GM19043 (cell line): ENCODE data around the gene C4BPB.

Experiments
- ATAC-seq: cut with Tn5 transposase; IDR thresholded peaks from one replicate; pipeline ENCODE4 v1.9.1; 2021; ENCODE audit warnings: low read depth; ENCODE audit not compliant: unreplicated experiment

Gene C4BPB

DNA sequence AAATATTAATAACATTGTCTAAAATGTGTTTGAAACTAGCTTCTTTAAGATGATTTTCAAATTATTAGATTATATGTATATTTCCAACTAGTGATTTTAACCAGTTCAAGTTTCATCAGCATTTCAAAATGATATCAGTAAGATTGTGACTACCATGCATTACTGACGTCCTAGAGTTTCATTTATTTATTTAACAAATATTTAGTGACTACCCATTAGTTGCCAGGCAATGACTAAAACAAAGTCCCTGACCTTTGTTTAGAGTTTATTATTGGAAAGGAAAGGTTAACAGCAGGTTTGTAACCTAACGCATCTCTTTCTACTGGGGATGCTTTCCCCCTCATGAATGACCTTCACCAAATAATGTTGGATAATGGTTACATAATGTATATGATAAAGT lies 7.6 kb upstream of the C4BPB start:
- ATAC-seq = no peak

DNA sequence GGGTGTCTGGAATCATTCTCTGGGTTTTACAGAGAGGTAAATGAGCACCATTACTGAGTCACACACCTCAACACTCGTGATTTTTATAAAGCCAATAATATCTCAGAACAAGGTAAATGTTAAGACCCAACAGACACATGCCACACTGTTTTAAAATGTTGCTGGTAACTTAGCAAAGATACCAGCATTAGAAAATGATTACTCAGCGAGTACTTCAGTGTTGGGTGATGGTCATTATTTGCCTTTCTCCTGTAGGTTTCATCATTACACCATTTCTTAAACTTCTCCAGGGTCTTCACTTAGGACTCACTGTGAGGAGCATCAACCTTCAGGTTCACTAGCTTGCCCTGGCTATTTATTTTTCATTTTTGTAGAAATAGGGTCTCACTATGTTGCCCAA lies 6.9 kb upstream of the C4BPB start:
- ATAC-seq = no peak

DNA sequence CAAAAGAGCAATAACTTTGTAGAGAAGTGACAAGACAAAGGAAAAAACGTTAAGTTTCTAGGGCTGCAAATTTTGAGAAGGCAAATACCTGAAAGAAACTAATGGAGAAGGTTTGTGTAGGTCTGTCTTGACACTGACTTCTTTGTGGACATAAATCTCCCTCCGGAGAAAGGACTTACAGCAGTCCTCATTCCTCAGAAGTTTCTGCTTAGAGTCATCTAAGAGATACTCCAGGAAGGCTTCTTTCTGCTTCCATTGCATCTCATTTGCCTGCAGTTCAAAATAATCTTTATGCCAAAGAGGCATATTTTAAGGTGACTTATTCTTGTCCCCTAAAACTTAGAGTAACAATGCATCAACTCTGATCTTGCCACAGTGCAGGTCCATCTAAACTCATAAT lies 4.4 kb upstream of the C4BPB start:
- ATAC-seq = no peak

DNA sequence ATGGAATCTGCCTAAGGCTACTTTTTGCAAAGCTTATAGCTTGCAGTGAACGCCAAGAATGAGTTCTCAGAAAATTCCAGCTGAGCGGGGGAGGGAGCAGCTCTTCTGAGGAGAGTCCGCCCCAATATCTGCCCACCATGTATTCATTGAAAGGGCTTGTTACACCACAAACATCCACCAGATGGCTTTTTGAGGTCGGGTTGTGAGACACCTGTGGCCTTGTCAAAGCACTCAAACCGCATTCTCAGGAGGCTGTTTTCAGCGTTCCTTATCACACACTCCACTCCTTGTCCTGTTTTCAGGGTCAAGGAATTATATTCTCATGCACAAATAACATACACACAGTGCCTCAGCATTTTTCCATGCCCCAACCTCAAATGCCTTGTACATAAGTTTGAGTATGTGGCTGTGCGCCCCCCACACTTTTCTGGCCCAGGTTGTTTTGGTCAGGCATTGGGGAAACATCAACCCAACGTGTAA lies 3.9 kb upstream of the C4BPB start:
- peak; percentile 84 for ATAC-seq

DNA sequence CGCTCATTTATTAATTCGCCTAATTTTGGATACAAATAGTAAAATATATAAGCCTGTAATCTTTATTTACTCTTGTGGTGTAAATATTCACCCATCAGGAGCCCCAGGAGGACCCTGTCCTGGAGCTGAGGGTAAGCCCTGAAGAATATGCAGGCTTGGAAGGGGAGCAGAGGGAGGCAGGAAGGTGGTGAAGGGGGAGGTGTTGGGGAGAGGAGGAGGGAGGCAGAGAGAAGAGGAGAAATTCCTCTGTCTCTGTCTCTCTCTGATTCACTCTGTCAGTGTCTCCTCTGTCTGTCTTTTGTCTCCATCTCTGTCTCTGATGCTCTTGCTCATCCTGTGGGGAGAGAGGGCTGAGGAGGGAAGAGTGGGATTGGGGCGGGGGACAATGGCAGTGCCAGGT lies 2.8 kb upstream of the C4BPB start:
- no peak for ATAC-seq

DNA sequence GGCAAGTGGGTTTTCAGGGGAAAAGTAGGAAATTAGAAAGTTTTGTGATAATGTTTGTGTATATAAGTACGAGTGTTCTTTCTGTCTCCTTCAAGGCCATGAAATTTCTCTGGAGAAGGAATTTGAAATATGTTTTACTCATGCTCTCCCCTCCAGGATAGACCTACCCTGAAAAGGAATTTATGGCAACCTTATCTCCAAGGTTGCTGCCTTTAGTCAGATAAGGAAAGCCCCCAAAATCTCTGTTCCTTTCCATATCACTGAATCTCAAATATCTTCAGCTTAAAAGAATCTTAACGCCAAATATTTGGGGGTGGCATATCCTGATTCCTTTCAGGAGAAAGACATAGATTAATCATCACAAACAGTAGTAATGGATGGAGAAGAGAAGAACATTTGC lies 499 bp upstream of the C4BPB start:
- no peak for ATAC-seq

DNA sequence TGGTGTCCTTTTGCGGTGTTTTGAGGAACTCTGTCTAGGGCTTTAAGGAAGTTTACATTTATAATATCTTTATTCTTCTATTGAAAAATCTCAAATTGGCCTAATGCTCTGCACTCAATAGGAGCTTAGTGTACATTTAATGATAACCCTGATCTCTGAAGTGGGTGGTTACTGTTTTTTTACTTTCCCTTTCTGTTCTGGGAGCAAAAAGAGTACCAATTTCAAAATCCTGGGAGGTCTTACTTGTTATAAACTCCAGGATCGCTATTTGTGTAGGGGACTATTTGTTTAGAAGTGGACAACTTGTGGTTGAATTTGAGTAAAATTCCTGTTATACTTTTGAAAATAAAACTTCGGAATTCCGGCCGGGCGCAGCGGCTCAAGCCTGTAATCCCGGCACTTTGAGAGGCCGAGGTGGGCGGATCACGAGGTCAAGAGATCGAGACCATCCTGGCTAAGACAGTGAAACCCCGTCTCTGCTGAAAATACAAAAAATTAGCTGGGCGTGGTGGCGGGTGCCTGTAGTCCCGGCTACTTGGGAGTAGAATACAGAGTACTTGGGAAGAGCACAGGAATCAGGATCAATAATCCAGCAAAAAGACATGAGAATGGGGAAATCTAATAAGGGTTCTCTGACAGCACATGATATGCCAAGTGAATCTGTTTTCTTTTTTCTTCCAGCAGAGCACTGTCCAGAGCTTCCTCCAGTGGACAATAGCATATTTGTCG lies 1.1 kb downstream of the C4BPB start:
- ATAC-seq = no peak

DNA sequence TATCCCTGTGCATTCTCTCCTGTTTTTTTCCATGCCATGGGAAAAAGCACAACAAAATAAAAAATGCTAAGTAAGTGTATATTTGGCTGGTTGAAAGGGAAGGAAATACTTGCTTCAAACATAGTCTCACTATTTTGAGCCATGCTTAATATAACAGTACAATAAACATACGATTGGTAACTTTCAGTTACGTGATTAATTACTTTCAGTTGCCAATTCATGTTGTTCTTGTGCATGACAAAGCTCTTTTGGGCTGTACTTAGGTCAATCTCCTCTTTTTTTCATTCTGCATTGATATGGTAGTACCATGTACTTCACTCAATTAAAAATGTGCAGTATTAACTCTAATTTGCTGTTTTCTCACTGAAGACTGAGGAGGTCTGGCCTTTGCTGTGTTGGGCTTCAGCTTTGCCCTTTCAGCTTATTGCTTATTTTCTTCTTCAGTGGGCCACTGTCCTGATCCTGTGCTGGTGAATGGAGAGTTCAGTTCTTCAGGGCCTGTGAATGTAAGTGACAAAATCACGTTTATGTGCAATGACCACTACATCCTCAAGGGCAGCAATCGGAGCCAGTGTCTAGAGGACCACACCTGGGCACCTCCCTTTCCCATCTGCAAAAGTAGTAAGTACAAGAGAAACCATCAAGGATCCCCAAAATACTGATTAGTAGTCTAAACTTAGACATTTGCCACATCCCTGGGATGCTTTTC lies 2.7 kb downstream of the C4BPB start:
- no peak for ATAC-seq

DNA sequence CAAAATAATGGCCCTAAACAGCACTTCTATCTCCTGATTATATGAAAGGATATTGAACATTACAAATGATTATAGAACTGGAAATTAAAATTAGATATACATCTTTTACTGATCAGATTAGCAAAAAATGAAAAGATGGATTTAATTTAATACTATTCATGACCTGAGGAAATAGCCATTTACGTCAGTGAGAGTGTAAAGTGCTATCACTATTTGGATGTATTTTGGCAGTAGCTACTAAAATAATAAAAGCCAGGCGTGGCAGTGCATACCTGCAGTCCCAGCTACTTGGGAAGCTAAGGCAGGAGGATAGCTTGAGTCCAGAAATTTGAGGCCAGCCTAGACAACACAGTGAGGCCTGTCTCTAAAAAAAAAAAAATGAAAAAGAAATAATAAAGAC lies 5.3 kb downstream of the C4BPB start:
- no peak for ATAC-seq

DNA sequence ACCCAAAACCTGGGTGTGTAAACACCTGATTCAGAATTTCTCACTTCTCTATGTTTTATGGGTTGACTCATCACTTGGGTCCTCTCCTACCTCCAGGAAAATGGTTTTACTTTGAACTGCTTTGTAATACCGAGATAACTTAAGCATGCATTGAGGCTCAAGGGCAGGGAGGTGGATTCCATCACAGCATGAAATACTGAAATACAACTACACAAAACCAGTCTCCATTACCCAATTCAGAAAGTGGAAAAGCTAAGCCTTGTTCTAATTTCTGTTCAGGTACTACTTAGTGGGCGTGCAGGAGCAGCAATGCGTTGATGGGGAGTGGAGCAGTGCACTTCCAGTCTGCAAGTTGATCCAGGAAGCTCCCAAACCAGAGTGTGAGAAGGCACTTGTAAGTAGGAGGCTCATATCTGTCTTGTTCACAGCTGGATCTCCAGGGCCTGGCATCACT lies 9.2 kb downstream of the C4BPB start:
- peak; percentile 85 for ATAC-seq

DNA sequence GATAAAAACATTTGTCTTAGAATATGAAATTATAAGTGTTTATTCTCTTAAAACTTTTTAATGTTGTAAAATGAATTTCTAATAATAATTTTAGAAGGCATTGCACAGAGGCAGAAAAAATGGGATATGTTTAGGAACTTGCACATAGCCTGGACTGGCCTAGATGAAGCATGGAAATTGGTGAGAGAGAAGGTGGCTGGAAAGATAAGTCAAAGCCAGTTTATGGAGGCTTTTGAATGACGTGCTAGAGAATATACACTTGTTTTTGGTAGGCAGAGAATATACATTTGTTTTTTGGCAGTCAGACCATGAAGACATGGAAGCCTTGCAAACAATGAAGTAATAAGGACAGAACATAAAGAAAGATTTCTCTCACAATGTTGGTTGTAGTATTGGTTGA lies 13.1 kb downstream of the C4BPB start:
- no peak for ATAC-seq

DNA sequence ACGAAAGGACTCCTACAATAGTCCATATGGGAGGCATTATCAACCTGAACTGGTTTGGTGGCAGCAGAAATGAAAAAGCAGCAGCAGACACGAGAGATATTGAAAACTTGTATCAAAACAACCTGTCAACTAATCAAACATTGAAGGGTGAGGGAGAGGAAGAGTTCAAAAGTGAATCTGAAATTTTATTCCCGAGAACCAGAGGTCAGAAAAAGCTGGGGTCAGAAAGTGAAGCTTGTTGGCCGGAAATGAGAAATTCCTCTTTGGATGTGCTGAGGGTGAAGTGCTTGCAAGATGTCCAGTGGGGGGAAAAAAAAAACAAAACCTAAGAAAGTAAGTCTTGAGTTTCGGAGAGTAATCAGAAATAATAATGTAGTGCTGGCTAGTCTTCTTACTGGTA lies 13.5 kb downstream of the C4BPB start:
- no peak for ATAC-seq

DNA sequence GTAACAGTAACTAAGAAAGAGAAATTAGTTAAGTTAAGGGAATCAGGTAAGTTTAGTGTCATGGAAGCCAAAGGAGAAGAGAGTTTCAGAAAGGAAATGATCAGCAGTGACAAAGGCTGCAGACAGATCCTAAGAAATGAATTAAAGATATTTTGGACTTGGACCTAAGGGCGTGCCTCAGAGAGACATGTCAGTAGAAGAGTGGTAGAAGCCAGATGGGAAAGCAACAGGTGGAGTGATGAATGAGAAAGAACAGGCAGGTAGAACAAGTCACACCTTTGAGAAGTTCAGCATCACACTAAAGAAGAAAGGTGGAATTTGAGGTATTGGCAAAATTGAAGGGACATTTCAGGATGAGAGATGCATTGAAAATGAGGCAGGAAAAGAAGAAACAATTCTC lies 14.0 kb downstream of the C4BPB start:
- ATAC-seq = no peak

DNA sequence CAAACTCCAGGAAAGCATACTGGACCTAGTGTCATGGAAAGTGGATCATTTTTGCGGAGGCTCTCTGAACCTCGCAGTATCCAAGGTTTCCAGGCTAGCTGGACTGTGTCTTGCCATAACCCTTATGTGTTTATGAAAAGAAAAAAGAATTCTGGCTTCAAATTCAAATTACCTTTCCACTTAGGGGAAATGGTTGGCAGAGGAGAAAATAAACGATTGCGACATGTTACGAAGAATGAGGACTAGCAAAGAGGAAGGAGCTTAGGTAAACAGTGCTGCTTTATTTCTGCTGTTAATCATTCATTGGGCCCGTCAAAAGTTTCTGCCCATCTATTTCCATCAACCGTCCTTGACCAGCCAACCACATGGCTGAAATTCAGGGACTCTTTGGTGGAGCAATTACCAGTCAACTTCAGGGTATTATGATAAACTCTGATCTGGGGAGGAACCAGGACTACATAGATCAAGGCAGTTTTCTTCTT lies 15.3 kb downstream of the C4BPB start, which contains the start of gene C4BPA:
C4BPA (plus strand) TSS at position 342 of the 482 bp plus-strand sequence. CDS start 8,793 bp downstream, outside the sequence.
- no peak for ATAC-seq

DNA sequence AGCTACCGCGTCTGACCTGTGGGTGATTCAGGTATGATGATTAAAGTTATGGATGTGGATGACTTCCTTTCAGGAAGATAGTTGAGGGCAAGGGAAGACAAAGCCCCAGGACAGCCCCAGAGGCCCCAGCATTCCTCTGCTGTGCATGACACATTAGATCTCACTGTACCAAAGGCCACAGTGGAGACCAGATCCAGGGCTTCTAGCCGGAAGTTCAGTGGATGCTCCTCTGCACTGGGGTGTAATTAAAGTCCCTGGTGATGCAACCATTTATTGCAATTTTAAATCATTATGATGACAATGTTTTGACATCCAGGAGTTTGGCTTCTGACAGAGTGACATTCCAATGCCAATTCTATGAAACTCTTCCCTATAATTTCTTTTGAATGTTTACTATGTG lies 20.3 kb downstream of the C4BPB start:
- ATAC-seq = no peak

DNA sequence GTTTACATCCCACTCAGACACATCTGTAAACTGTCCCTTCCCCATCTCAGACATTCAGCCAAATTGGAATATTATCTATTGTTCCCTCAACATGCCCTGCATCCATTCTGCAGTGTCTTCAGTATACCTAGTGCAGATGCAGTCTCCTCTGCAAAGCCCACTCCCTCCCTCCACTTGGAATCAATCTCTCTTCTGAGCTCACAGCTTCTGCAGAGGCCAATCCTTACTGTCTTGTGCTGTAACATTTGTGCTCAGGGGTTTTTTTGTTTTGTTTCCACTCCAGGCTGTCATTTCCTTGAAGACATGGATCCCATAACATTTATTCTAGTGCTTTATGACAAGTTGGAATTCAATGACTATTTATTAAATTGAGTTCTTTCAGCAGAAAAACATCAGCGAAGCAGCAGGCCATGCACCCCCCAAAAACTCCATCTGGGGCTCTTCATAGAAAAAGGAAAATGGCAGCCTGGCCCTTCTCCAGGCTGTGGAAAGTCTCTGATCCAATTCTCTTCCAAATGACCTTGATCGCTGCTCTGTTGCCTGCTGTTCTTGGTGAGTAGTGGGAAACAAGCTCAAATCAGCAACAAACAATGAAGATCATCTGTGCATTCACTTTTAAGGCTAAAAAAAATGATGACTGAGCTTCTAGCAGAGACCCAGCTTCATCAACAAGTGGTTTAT lies 24.1 kb downstream of the C4BPB start:
- no peak for ATAC-seq

DNA sequence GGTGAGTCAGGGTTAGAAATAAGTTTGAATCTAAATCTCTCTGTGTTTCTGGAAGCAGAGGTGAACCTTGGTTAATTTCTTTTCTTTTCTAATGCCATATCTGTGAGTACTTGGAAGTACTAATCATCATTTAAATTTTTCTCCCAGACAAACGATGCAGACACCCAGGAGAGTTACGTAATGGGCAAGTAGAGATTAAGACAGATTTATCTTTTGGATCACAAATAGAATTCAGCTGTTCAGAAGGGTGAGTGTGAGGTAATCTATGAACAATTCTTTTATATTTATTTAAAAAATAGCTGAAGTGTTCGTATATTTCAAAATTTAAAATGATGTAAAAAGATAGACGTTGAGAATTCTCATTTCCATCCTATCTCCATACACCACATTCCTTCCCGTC lies 26.6 kb downstream of the C4BPB start:
- ATAC-seq = no peak

DNA sequence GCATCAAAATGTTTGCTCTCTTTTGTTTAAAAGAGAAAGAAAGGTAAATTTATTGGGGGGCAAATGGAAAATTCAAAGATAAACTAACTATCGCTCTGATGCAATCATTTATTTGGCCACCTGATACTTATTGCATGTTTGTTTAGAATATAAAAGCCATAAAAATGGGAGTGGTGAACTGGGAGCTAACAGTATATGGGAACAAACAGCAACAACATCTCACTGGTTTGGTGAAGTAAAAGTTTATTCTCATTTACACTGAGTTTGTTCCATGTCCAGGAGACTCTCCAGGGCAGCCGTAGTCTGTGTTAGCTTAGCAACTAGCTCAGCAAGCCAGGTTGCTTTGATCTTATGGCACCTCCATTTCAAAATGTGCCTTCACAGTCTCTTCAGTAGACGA lies 35.7 kb downstream of the C4BPB start:
- no peak for ATAC-seq

DNA sequence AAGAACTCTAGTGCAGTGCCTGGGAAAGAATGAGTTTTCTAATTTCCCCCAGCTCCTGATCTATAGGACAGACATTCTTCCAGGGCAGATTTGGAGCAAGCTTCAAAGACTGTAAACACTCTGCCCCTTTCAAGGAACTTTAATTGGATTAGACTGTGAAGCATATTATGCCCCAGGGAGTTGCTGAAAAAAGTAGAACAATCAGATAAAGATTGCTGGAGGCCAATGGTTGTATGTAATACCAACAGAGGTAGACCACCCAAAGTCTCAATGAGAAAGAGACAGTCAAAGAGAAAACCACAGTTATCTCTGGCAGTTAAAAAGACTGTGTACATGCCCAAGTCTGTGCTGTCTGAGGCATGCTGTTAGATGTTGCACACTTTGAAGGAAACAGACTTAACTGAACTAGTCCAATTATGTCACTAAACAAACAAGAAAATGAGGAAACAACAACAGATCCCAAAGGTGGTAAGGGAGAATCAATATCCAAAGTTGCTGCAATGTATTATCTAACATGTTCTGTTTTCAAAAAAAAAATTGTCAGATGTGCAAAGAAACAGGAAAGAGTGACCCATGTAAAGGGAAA lies 39.8 kb downstream of the C4BPB start:
- no peak for ATAC-seq

DNA sequence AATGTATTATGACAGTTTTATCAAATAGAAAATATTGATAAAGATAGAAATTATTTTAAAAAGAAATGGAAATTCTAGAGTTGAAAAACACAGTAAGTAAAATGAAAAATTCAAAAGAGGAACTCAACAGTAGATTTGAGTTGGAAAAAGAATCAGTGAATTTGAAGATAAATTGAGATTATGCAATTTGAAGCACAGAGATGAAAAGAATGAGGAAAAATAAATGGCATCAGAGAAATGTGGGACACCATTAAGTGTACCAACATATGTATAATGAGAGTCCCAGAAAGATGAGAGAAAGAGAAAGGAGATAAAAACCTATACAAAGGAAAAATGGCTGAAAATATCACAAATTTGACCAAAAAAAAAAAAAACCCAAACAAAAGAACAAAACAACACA lies 40.4 kb downstream of the C4BPB start:
- no peak for ATAC-seq
